HepG2 (cell line): ENCODE results near the gene MAPRE3. TPM values are rescaled to one million over a fixed set of nuclear protein-coding genes. Genes with fewer than 3 reads are reported as not detected.

Experiments
- ARHGAP35 ChIP-seq: sonication (generic); formaldehyde crosslinking; IDR thresholded peaks from 2 replicates; pipeline ENCODE4 v1.9.0; 2022; ENCODE audit warnings: mild to moderate bottlenecking, inconsistent platforms, moderate library complexity, missing genetic modification reagents, borderline replicate concordance
- ARID4A ChIP-seq: sonication (generic); formaldehyde crosslinking; IDR thresholded peaks from 2 replicates; pipeline ENCODE4 v1.5.0; 2020; ENCODE audit warnings: mild to moderate bottlenecking, missing genetic modification reagents, borderline replicate concordance
- JDP2 ChIP-seq: sonication (generic); formaldehyde crosslinking; IDR thresholded peaks from 2 replicates; pipeline ENCODE4 v1.8.1; 2022; ENCODE audit warnings: missing genetic modification reagents, borderline replicate concordance
- NR2F1 ChIP-seq, 2 experiments: fragments of 450-650 bp in 1 of 2; formaldehyde crosslinking in 1 of 2; IDR thresholded peaks; 2 replicates each; pipeline versions ENCODE4 v1.5.0 to v1.6.1; 2016 to 2020; ENCODE audit warnings: mild to moderate bottlenecking in 1 of 2, missing compliant biosample characterization in 1 of 2, missing genetic modification reagents in 1 of 2, moderate library complexity in 1 of 2
- PPARG ChIP-seq: conservative IDR thresholded peaks from 2 replicates; pipeline ENCODE4 v1.6.1; 2016; ENCODE audit warnings: missing biosample characterization, missing genetic modification reagents
- PRDM15 ChIP-seq: sonication (generic); formaldehyde crosslinking; IDR thresholded peaks from 2 replicates; pipeline ENCODE4 v1.4.0; 2020; ENCODE audit warnings: missing genetic modification reagents
- PRMT3 ChIP-seq: sonication (generic); formaldehyde crosslinking; IDR thresholded peaks from 2 replicates; pipeline ENCODE4 v1.8.1; 2022; ENCODE audit warnings: low read depth, mild to moderate bottlenecking, moderate library complexity, missing genetic modification reagents, borderline replicate concordance
- ZNF292 ChIP-seq: sonication (generic); formaldehyde crosslinking; IDR thresholded peaks from 2 replicates; pipeline ENCODE4 v1.8.1; 2022; ENCODE audit warnings: mild to moderate bottlenecking, low read depth, missing genetic modification reagents, borderline replicate concordance
- ZNF577 ChIP-seq: sonication (generic); formaldehyde crosslinking; IDR thresholded peaks from 2 replicates; pipeline ENCODE4 v1.4.0; 2020; ENCODE audit warnings: mild to moderate bottlenecking, low read depth, missing genetic modification reagents, borderline replicate concordance
- ZNF724P ChIP-seq: sonication (generic); formaldehyde crosslinking; IDR thresholded peaks from 2 replicates; pipeline ENCODE4 v1.8.0; 2022; ENCODE audit warnings: missing genetic modification reagents, borderline replicate concordance
- ZNF775 ChIP-seq: sonication (generic); formaldehyde crosslinking; IDR thresholded peaks from 2 replicates; pipeline ENCODE4 v1.4.0; 2020; ENCODE audit warnings: missing genetic modification reagents, mild to moderate bottlenecking, moderate library complexity, borderline replicate concordance
- ZNF841 ChIP-seq: sonication (generic); formaldehyde crosslinking; IDR thresholded peaks from 2 replicates; pipeline ENCODE4 v1.8.1; 2023; ENCODE audit warnings: missing genetic modification reagents, borderline replicate concordance
- ZNF891 ChIP-seq: sonication (generic); formaldehyde crosslinking; IDR thresholded peaks from 2 replicates; pipeline ENCODE4 v1.5.0; 2020; ENCODE audit warnings: mild to moderate bottlenecking, missing genetic modification reagents
- polyA plus RNA-seq, 8 experiments: library from polyadenylated mRNA; depleted of rRNA in 3 of 8; stranded (reverse) in 7 of 8; unstranded in 1 of 8; fragments of >200 nt; fragmentation: Illumina TruSeq in 4 of 8; extraction: Trizol in 4 of 8; gene quantifications; 2 replicates each; pipeline versions ENCODE4 v1.2.1 to v1.2.3, GENCODE V29; 2011 to 2016; ENCODE audit warnings: low read depth in 4 of 8, missing spikeins in 1 of 8, mixed read lengths in 1 of 8; ENCODE audit not compliant: insufficient read depth in 1 of 8
- total RNA-seq, 5 experiments: library from RNA; depleted of rRNA; stranded (reverse); fragments of >200 nt; fragmentation: Illumina TruSeq; extraction: Trizol; gene quantifications; 2 replicates each; pipeline ENCODE4 v1.2.3, GENCODE V29; 2016; ENCODE audit warnings: low read depth in 1 of 5
- TF ChIP-seq, protein P1 (sequence below): sonication (generic); formaldehyde crosslinking; IDR thresholded peaks from 2 replicates; pipeline ENCODE4 v1.5.0; 2020; ENCODE audit warnings: missing genetic modification reagents
- TF ChIP-seq, protein P2 (sequence below): sonication (generic); formaldehyde crosslinking; IDR thresholded peaks from 2 replicates; pipeline ENCODE4 v1.5.0; 2020; ENCODE audit warnings: mild to moderate bottlenecking, missing genetic modification reagents

Gene MAPRE3
- total and polyA plus RNA-seq, 2 of the 13 experiments (the other 11 are each of a cell fraction or from before 2014, with no cell fraction given) = 0.31 to 0.91 TPM

DNA sequence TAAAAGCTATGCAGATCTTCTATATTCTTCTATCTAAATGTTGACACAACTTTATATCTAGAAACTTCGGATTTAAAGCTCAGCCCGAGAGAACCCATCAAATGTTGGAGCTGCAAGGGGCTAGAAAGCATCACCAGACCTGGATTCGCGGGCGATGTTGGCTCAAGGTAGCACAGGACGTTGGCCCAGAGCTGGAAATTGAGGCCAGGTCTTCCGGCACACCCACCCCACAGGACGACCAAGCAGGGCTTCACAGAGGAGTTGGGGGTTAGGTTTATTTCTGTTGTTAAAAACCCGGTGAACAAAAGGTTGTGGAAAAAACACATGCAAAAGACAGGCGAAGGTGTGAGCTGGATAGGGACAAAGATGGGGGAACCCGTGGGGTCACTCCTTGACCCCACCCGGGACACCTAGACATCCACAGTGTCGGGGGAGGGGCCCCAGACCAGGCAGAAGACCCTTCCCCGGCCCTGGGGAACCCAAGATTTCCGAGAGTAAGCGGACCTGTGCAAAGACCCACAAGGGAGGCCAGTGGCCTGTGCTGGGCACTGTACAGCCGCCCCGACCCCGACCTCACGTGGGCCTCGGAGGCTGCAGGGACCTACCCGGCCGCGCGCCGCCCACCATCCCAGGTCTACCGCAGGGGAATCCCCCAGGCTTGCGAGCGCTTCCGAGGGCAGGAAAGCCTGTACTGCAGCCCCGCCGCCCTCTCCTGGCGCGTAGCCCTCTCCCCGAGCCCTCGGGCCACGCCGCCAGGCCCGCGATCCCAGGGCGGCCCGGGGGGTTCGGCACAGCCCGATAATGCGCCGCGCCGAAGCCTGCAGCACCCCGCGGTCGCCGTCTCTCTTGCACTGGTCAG lies 79.2 kb downstream of the MAPRE3 start (continued):
- TF ChIP-seq, protein P1, sequence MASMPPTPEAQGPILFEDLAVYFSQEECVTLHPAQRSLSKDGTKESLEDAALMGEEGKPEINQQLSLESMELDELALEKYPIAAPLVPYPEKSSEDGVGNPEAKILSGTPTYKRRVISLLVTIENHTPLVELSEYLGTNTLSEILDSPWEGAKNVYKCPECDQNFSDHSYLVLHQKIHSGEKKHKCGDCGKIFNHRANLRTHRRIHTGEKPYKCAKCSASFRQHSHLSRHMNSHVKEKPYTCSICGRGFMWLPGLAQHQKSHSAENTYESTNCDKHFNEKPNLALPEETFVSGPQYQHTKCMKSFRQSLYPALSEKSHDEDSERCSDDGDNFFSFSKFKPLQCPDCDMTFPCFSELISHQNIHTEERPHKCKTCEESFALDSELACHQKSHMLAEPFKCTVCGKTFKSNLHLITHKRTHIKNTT (CRISPR knock-in tag) = no peak
- TF ChIP-seq PRDM15 (CRISPR knock-in tag) = no peak
- TF ChIP-seq ZNF292 = no peak
- TF ChIP-seq PPARG (CRISPR knock-in tag) = 0 out of 2 replicates have a peak, but pooled peaks have one; percentile 35
- TF ChIP-seq ZNF724P = peak; percentile 80
- no peak; the same call in 1 of the 2 replicates for TF ChIP-seq ARHGAP35
- TF ChIP-seq ZNF841 (CRISPR knock-in tag) = no peak; the same call in 1 of the 2 replicates
- 0 out of 2 replicates have a peak, but pooled peaks have one; percentile 47 for TF ChIP-seq ARID4A (CRISPR knock-in tag)
- TF ChIP-seq ZNF577 (CRISPR knock-in tag) = peak; percentile 24; the same call in 1 of the 2 replicates
- peak; percentile 12; the same call in 1 of the 2 replicates for TF ChIP-seq JDP2 (CRISPR knock-in tag)
- TF ChIP-seq ZNF891 (CRISPR knock-in tag) = peak; percentile 48; the same call in 1 of the 2 replicates
- TF ChIP-seq ZNF775 (CRISPR knock-in tag) = 0 out of 2 replicates have a peak, but pooled peaks have one; percentile 34
- TF ChIP-seq NR2F1 (CRISPR knock-in tag; IDR thresholded peaks at IDR 0.05) = peak in 1 of 2 experiments; percentile 42; a peak in 1 of 4 replicates
- TF ChIP-seq, protein P2, sequence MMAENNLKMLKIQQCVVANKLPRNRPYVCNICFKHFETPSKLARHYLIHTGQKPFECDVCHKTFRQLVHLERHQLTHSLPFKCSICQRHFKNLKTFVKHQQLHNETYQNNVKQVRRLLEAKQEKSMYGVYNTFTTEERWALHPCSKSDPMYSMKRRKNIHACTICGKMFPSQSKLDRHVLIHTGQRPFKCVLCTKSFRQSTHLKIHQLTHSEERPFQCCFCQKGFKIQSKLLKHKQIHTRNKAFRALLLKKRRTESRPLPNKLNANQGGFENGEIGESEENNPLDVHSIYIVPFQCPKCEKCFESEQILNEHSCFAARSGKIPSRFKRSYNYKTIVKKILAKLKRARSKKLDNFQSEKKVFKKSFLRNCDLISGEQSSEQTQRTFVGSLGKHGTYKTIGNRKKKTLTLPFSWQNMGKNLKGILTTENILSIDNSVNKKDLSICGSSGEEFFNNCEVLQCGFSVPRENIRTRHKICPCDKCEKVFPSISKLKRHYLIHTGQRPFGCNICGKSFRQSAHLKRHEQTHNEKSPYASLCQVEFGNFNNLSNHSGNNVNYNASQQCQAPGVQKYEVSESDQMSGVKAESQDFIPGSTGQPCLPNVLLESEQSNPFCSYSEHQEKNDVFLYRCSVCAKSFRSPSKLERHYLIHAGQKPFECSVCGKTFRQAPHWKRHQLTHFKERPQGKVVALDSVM = no peak
- TF ChIP-seq PRMT3 (CRISPR knock-in tag) = no peak
